ENCODE measurements around the gene PIRT. TPM values are rescaled to one million over a fixed set of nuclear protein-coding genes. Genes with fewer than 3 reads are reported as not detected.

Gene PIRT
- polyA plus RNA-seq, 3 donors = not detected

DNA sequence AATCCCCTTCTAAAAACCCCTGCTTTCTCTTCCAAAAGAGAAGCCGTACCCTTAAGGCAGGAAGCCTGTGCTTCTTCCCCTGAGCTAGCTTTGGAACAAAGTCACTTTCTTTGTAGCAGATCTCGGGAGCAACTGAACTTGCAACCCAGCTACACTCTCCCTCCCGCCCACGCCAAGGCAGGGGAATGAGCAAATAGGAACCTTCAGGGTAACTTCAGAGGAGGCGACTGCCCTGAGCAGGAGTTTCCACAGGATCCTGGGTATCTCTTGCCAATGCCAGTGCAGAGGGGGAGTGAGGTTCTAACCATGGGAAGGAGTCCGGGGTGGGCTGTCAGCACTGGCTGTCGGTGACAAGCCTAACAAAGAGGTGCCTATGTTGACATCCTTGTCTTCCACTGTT is 5.9 kb upstream of the PIRT start:
- WGBS (ENCODE audit: insufficient coverage) = 86% methylated on average over 5 of the region's 7 CpGs
- H3K79me2 ChIP-seq (ENCODE audit: insufficient read depth, low read length) = no peaks in the 10 kb centered on the region
- H3K36me3 Mint-ChIP-seq = no peaks in the 10 kb centered on the region
- no peak overlapping the region for H3K4me2 ChIP-seq (replicated peaks; ENCODE audit: extremely low read depth, low read length, poor library complexity, severe bottlenecking)
- TF ChIP-seq CTCF (IDR thresholded peaks at IDR 0.05) = no peak
- H2AFZ ChIP-seq (ENCODE audit: insufficient read depth, low read depth, low read length, poor library complexity, severe bottlenecking) = peak overlapping the region; percentile 6
- peaks cover 6 to 7% of the 10 kb centered on the region in 2 donors for H3K4me1 ChIP-seq (ENCODE audit: control insufficient read depth in 1 of 2, insufficient read depth in 2 of 2, low read length in 2 of 2)
- no peak overlapping the region for H3K27ac ChIP-seq (ENCODE audit: low read depth in 1 of 2, low read length in 2 of 2)
- H3K27me3 ChIP-seq (ENCODE audit: control insufficient read depth in 2 of 2, insufficient read depth in 2 of 2, low read length in 2 of 2) = no peaks in the 10 kb centered on the region
- H3K9ac ChIP-seq (ENCODE audit: insufficient read depth, low read length, poor library complexity, severe bottlenecking) = no peak overlapping the region
- no peak overlapping the region for H3K27ac Mint-ChIP-seq
- no peak overlapping the region for H3K4me3 Mint-ChIP-seq
- H3K27me3 Mint-ChIP-seq (ENCODE audit: low read depth in 3 of 3) = peaks cover 4 to 7% (median 5%) of the 10 kb centered on the region in 3 donors
- no peaks in the 10 kb centered on the region for H3K36me3 ChIP-seq (replicated peaks in 1 of 2; ENCODE audit: control insufficient read depth in 1 of 2, insufficient read depth in 2 of 2, low read length in 2 of 2)
- H3K4me3 ChIP-seq (replicated peaks in 1 of 3; ENCODE audit: low read depth in 2 of 3, low read length in 3 of 3) = no peak overlapping the region
- intact Hi-C loops (cut with micrococcal nuclease) = loop anchor here (2.0 to 10.0 kb wide), 3 partner anchors 71 to 199 kb away; partner anchors contain the start of gene TMEM220 (in 1 of the 2)
- no peaks in the 10 kb centered on the region for H4K20me1 ChIP-seq (ENCODE audit: insufficient read depth, low read length)
- no peak for DNase-seq
- H3K4me1 Mint-ChIP-seq = peaks cover 8% of the 10 kb centered on the region
- no peaks in the 10 kb centered on the region for H3K9me3 Mint-ChIP-seq
- H3K9me3 ChIP-seq (replicated peaks in 1 of 2; ENCODE audit: control insufficient read depth in 1 of 2, insufficient read depth in 1 of 2, low read length in 2 of 2) = no peaks in the 10 kb centered on the region

DNA sequence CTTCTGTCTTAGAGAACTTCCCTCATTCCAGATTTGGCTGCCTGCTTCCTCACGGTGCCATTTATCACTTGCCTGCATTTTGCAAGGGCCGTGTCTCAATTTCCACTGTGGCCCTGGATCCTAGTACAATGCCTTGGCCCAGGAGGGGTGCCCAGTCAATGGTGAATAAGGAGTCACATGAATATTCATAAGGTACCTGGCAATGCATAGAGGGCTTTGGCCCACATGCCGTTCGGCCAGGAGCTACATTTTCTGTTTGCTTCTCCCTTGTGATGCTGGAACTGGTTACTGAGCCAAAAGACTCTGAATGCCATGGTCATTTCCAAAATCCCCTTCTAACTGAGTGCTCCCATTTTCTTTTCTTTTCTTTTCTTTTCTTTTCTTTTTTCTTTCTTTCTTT is 4.8 kb upstream of the PIRT start:
- Mint-ChIP-seq H3K4me1 (peaks cover 8% of the 10 kb centered on the region), H3K4me3 (no peak overlapping the region), H3K36me3 (no peaks in the 10 kb centered on the region), H3K27ac (no peak overlapping the region), H3K9me3 (no peaks in the 10 kb centered on the region), H3K27me3 (ENCODE audit: low read depth in 3 of 3) (peaks cover 4 to 7% (median 5%) of the 10 kb centered on the region in 3 donors)
- peaks cover 6 to 7% of the 10 kb centered on the region in 2 donors for H3K4me1 ChIP-seq (ENCODE audit: control insufficient read depth in 1 of 2, insufficient read depth in 2 of 2, low read length in 2 of 2)
- H3K9me3 ChIP-seq (replicated peaks in 1 of 2; ENCODE audit: control insufficient read depth in 1 of 2, insufficient read depth in 1 of 2, low read length in 2 of 2) = no peaks in the 10 kb centered on the region
- WGBS (ENCODE audit: insufficient coverage) = 88% methylated on average over 2 of the region's 4 CpGs
- no peaks in the 10 kb centered on the region for H4K20me1 ChIP-seq (ENCODE audit: insufficient read depth, low read length)
- H3K9ac ChIP-seq (ENCODE audit: insufficient read depth, low read length, poor library complexity, severe bottlenecking) = no peak overlapping the region
- no peaks in the 10 kb centered on the region for H3K27me3 ChIP-seq (ENCODE audit: control insufficient read depth in 2 of 2, insufficient read depth in 2 of 2, low read length in 2 of 2)
- no peak overlapping the region for H2AFZ ChIP-seq (ENCODE audit: insufficient read depth, low read depth, low read length, poor library complexity, severe bottlenecking)
- no peak for TF ChIP-seq CTCF (IDR thresholded peaks at IDR 0.05)
- H3K79me2 ChIP-seq (ENCODE audit: insufficient read depth, low read length) = no peaks in the 10 kb centered on the region
- intact Hi-C loops (cut with micrococcal nuclease) = loop anchor here (10.0 kb wide), 2 partner anchors 108 to 198 kb away; partner anchors contain the start of gene TMEM220 (in 1 of the 2)
- no peak overlapping the region for H3K27ac ChIP-seq (ENCODE audit: low read depth in 1 of 2, low read length in 2 of 2)
- H3K4me3 ChIP-seq (replicated peaks in 1 of 3; ENCODE audit: low read depth in 2 of 3, low read length in 3 of 3) = no peak overlapping the region
- no peaks in the 10 kb centered on the region for H3K36me3 ChIP-seq (replicated peaks in 1 of 2; ENCODE audit: control insufficient read depth in 1 of 2, insufficient read depth in 2 of 2, low read length in 2 of 2)
- no peak overlapping the region for H3K4me2 ChIP-seq (replicated peaks; ENCODE audit: extremely low read depth, low read length, poor library complexity, severe bottlenecking)
- no peak for DNase-seq

All from CD14-positive monocyte (primary cell).